GM23338 (cell line): ENCODE measurements around the gene C22orf23. TPM values are rescaled to one million over a fixed set of nuclear protein-coding genes. Genes with fewer than 3 reads are reported as not detected.

Source experiments
- ATAC-seq: fragments of 200-7000 bp; cut with Tn5 transposase; 3 replicates; pipeline ENCODE4 v1.9.1; 2020
- DNase-seq: peaks from one replicate; pipeline ENCODE4 v3.0.0-alpha.2; 2015; ENCODE audit warnings: low spot score
- H2AFZ ChIP-seq: fragments of 200-600 bp; sonication (generic); 2 replicates; pipeline ENCODE4 v1.8.0; 2016; ENCODE audit warnings: antibody characterized with exemption, mild to moderate bottlenecking, moderate library complexity
- H3F3A ChIP-seq: fragments of 200-600 bp; sonication (generic); replicated peaks from 2 replicates; pipeline ENCODE4 v1.8.0; 2017; ENCODE audit warnings: antibody characterized with exemption, mixed run types, low read depth
- H3K27ac ChIP-seq: fragments of 200-600 bp; sonication (generic); 2 replicates; pipeline ENCODE4 v1.6.1; 2016; ENCODE audit warnings: low read depth
- H3K27me3 ChIP-seq: fragments of 200-600 bp; sonication (generic); 2 replicates; pipeline ENCODE4 v1.8.0; 2016; ENCODE audit warnings: mild to moderate bottlenecking, mixed run types, moderate library complexity; ENCODE audit not compliant: insufficient read depth
- H3K36me3 ChIP-seq: fragments of 200-600 bp; sonication (generic); 2 replicates; pipeline ENCODE4 v1.8.0; 2016; ENCODE audit warnings: mild to moderate bottlenecking; ENCODE audit not compliant: insufficient read depth
- H3K4me1 ChIP-seq: fragments of 200-600 bp; sonication (generic); 2 replicates; pipeline ENCODE4 v1.8.0; 2016; ENCODE audit warnings: mild to moderate bottlenecking, moderate library complexity; ENCODE audit not compliant: insufficient read depth
- H3K4me2 ChIP-seq: fragments of 200-600 bp; sonication (generic); 2 replicates; pipeline ENCODE4 v1.7.1; 2017; ENCODE audit warnings: mixed run types
- H3K4me3 ChIP-seq: fragments of 200-600 bp; sonication (generic); 2 replicates; pipeline ENCODE4 v1.6.1; 2016; ENCODE audit warnings: mixed run types
- H3K79me2 ChIP-seq: fragments of 200-600 bp; sonication (generic); replicated peaks from 2 replicates; pipeline ENCODE4 v1.8.0; 2017; ENCODE audit warnings: mild to moderate bottlenecking; ENCODE audit not compliant: insufficient read depth
- H3K9me2 ChIP-seq: fragments of 200-600 bp; sonication (generic); 2 replicates; pipeline ENCODE4 v1.8.0; 2017; ENCODE audit not compliant: insufficient read depth
- H4K20me1 ChIP-seq: fragments of 200-600 bp; sonication (generic); replicated peaks from 2 replicates; pipeline ENCODE4 v1.8.0; 2017; ENCODE audit warnings: mild to moderate bottlenecking; ENCODE audit not compliant: insufficient read depth
- H3K27ac Mint-ChIP-seq: 2 replicates; pipeline ENCODE4 v1.8.0; 2020; ENCODE audit warnings: inconsistent platforms, mild to moderate bottlenecking, moderate library complexity, mixed read lengths
- H3K27me3 Mint-ChIP-seq: 3 replicates; pipeline ENCODE4 v1.8.0; 2022; ENCODE audit warnings: low read depth, mild to moderate bottlenecking, moderate library complexity, mixed read lengths, inconsistent platforms; ENCODE audit not compliant: insufficient read depth, poor library complexity
- H3K36me3 Mint-ChIP-seq: 3 replicates; pipeline ENCODE4 v1.8.0; 2021; ENCODE audit warnings: low read depth, mild to moderate bottlenecking, inconsistent platforms, moderate library complexity, mixed read lengths
- H3K4me1 Mint-ChIP-seq: 3 replicates; pipeline ENCODE4 v1.8.0; 2020; ENCODE audit warnings: mild to moderate bottlenecking, inconsistent platforms, mixed read lengths
- H3K4me3 Mint-ChIP-seq: 3 replicates; pipeline ENCODE4 v1.8.0; 2021; ENCODE audit warnings: moderate library complexity, mild to moderate bottlenecking, inconsistent platforms, mixed read lengths
- H3K9me3 Mint-ChIP-seq: 3 replicates; pipeline ENCODE4 v1.8.0; 2020; ENCODE audit warnings: moderate library complexity, mild to moderate bottlenecking, inconsistent platforms, mixed read lengths
- CREB1 ChIP-seq: fragments of 250-450 bp; sonication (Bioruptor Pico); IDR thresholded peaks from 2 replicates; pipeline ENCODE4 v1.5.0; 2020; ENCODE audit warnings: low read depth, mild to moderate bottlenecking, moderate library complexity
- EZH2 ChIP-seq: fragments of 200-600 bp; sonication (generic); IDR thresholded peaks from one replicate; pipeline ENCODE4 v1.8.0; 2017; ENCODE audit warnings: antibody characterized with exemption, mild to moderate bottlenecking, low read depth; ENCODE audit not compliant: unreplicated experiment
- EZH2phosphoT487 ChIP-seq: fragments of 200-600 bp; sonication (generic); IDR thresholded peaks from one replicate; pipeline ENCODE4 v1.8.1; 2018; ENCODE audit warnings: antibody characterized with exemption; ENCODE audit not compliant: unreplicated experiment
- JUNB ChIP-seq: IDR thresholded peaks from one replicate; pipeline ENCODE4 v1.6.1; 2016; ENCODE audit warnings: antibody characterized with exemption; ENCODE audit not compliant: unreplicated experiment
- NANOG ChIP-seq: IDR thresholded peaks from 2 replicates; pipeline ENCODE4 v1.6.1; 2016; ENCODE audit warnings: antibody characterized with exemption, borderline replicate concordance
- POLR2AphosphoS5 ChIP-seq: IDR thresholded peaks from 2 replicates; pipeline ENCODE4 v1.6.1; 2016; ENCODE audit warnings: antibody characterized with exemption, low read depth
- STAT1 ChIP-seq: IDR thresholded peaks from one replicate; pipeline ENCODE4 v1.6.1; 2016; ENCODE audit warnings: antibody characterized with exemption; ENCODE audit not compliant: unreplicated experiment
- ZNF114 ChIP-seq: fragments of 250-450 bp; sonication (Bioruptor Pico); IDR thresholded peaks from 2 replicates; pipeline ENCODE4 v1.5.0; 2020; ENCODE audit warnings: mild to moderate bottlenecking, moderate library complexity
- ZNF331 ChIP-seq: fragments of 250-450 bp; sonication (Bioruptor Pico); IDR thresholded peaks from 2 replicates; pipeline ENCODE4 v1.5.0; 2020; ENCODE audit warnings: low read depth, mild to moderate bottlenecking, moderate library complexity
- polyA plus RNA-seq: library from polyadenylated mRNA; unstranded; fragments of >200 nt; fragmentation: Nextera tagmentation; extraction: Ambion mirVana; gene quantifications from 2 replicates; pipeline ENCODE4 v1.2.1, GENCODE V29; 2016
- total RNA-seq: library from RNA; depleted of rRNA; stranded (reverse); fragments of >200 nt; shearing (Covaris generic); gene quantifications from 2 replicates; pipeline ENCODE4 v1.2.3, GENCODE V29; 2014
- TF ChIP-seq, protein P1 (sequence below): IDR thresholded peaks from one replicate; pipeline ENCODE4 v1.6.1; 2018; ENCODE audit warnings: antibody characterized with exemption; ENCODE audit not compliant: unreplicated experiment
- TF ChIP-seq, protein P2 (sequence below), 2 experiments: fragments of 200-600 bp in 1 of 2; sonication (generic) in 1 of 2; conservative IDR thresholded peaks; 2 replicates each; pipeline versions ENCODE4 v1.5.1 to v1.6.1; 2016 to 2017; ENCODE audit warnings: antibody characterized with exemption in 2 of 2, low read depth in 2 of 2, mild to moderate bottlenecking in 2 of 2, moderate library complexity in 1 of 2
- TF ChIP-seq, protein P3 (sequence below): IDR thresholded peaks from 2 replicates; pipeline ENCODE4 v1.6.1; 2016; ENCODE audit warnings: antibody characterized with exemption
- TF ChIP-seq, protein P4 (sequence below): fragments of 250-450 bp; sonication (Bioruptor Pico); IDR thresholded peaks from 2 replicates; pipeline ENCODE4 v1.5.0; 2020; ENCODE audit warnings: mild to moderate bottlenecking, moderate library complexity

C22orf23 gene
- total and polyA plus RNA-seq, 2 experiments from 2014 or later = 0.38 TPM; not detected in 1

DNA sequence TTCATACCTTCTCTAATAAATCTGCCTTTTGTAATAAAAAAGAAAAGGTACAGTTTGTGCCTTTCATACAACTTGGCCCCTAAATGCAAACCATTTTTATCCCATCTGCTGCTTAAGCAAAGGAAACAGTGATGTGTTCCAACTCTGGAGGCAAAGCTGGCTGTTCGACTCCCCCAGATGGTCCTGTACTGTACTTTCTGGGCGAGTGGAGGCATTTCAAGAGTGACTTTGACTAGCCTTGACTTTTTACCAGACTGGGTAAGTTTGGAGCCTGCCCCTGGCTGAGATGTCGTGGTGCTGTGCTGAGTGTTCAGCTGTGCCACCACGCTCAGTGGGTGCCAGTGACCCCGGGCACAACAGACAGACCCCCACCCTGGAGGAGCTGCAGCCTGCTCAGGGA, 37.1 kb downstream of the C22orf23 start:
- Mint-ChIP-seq H3K9me3 (no peaks in the 10 kb centered on the region), H3K36me3 (peaks cover 15% of the 10 kb centered on the region; the same call in 2 of the 3 replicates), H3K4me3 (no peak overlapping the region), H3K27me3 (peaks cover 3% of the 10 kb centered on the region), H3K4me1 (peaks cover 6% of the 10 kb centered on the region), H3K27ac (no peak overlapping the region)
- Histone ChIP-seq H3K4me1 (peaks cover 2% of the 10 kb centered on the region), H3K4me3 (no peak overlapping the region), H3K27ac (no peak overlapping the region), H2AFZ (no peak overlapping the region), H3K27me3 (no peaks in the 10 kb centered on the region), H3F3A (no peaks in the 10 kb centered on the region), H3K36me3 (no peaks in the 10 kb centered on the region), H3K9me2 (no peaks in the 10 kb centered on the region), H4K20me1 (no peaks in the 10 kb centered on the region), H3K79me2 (no peaks in the 10 kb centered on the region), H3K4me2 (no peak overlapping the region)
- ATAC-seq (no peak), DNase-seq (no peak)
- no peak for TF ChIP-seq ZNF114
- TF ChIP-seq, protein P1, sequence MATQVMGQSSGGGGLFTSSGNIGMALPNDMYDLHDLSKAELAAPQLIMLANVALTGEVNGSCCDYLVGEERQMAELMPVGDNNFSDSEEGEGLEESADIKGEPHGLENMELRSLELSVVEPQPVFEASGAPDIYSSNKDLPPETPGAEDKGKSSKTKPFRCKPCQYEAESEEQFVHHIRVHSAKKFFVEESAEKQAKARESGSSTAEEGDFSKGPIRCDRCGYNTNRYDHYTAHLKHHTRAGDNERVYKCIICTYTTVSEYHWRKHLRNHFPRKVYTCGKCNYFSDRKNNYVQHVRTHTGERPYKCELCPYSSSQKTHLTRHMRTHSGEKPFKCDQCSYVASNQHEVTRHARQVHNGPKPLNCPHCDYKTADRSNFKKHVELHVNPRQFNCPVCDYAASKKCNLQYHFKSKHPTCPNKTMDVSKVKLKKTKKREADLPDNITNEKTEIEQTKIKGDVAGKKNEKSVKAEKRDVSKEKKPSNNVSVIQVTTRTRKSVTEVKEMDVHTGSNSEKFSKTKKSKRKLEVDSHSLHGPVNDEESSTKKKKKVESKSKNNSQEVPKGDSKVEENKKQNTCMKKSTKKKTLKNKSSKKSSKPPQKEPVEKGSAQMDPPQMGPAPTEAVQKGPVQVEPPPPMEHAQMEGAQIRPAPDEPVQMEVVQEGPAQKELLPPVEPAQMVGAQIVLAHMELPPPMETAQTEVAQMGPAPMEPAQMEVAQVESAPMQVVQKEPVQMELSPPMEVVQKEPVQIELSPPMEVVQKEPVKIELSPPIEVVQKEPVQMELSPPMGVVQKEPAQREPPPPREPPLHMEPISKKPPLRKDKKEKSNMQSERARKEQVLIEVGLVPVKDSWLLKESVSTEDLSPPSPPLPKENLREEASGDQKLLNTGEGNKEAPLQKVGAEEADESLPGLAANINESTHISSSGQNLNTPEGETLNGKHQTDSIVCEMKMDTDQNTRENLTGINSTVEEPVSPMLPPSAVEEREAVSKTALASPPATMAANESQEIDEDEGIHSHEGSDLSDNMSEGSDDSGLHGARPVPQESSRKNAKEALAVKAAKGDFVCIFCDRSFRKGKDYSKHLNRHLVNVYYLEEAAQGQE = no peak
- TF ChIP-seq, protein P2, sequence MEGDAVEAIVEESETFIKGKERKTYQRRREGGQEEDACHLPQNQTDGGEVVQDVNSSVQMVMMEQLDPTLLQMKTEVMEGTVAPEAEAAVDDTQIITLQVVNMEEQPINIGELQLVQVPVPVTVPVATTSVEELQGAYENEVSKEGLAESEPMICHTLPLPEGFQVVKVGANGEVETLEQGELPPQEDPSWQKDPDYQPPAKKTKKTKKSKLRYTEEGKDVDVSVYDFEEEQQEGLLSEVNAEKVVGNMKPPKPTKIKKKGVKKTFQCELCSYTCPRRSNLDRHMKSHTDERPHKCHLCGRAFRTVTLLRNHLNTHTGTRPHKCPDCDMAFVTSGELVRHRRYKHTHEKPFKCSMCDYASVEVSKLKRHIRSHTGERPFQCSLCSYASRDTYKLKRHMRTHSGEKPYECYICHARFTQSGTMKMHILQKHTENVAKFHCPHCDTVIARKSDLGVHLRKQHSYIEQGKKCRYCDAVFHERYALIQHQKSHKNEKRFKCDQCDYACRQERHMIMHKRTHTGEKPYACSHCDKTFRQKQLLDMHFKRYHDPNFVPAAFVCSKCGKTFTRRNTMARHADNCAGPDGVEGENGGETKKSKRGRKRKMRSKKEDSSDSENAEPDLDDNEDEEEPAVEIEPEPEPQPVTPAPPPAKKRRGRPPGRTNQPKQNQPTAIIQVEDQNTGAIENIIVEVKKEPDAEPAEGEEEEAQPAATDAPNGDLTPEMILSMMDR (conservative IDR thresholded peaks at IDR 0.05; ENCODE audit: low read depth in 2 of 2) = no peak
- no peak for TF ChIP-seq POLR2AphosphoS5
- no peak for TF ChIP-seq ZNF331 (CRISPR knock-in tag)
- TF ChIP-seq, protein P3, sequence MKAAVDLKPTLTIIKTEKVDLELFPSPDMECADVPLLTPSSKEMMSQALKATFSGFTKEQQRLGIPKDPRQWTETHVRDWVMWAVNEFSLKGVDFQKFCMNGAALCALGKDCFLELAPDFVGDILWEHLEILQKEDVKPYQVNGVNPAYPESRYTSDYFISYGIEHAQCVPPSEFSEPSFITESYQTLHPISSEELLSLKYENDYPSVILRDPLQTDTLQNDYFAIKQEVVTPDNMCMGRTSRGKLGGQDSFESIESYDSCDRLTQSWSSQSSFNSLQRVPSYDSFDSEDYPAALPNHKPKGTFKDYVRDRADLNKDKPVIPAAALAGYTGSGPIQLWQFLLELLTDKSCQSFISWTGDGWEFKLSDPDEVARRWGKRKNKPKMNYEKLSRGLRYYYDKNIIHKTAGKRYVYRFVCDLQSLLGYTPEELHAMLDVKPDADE = no peak
- TF ChIP-seq CREB1 (CRISPR knock-in tag) = no peak
- TF ChIP-seq EZH2 = no peak
- TF ChIP-seq STAT1 = no peak
- no peak for TF ChIP-seq NANOG
- TF ChIP-seq EZH2phosphoT487 = no peak
- no peak for TF ChIP-seq JUNB
- TF ChIP-seq, protein P4, sequence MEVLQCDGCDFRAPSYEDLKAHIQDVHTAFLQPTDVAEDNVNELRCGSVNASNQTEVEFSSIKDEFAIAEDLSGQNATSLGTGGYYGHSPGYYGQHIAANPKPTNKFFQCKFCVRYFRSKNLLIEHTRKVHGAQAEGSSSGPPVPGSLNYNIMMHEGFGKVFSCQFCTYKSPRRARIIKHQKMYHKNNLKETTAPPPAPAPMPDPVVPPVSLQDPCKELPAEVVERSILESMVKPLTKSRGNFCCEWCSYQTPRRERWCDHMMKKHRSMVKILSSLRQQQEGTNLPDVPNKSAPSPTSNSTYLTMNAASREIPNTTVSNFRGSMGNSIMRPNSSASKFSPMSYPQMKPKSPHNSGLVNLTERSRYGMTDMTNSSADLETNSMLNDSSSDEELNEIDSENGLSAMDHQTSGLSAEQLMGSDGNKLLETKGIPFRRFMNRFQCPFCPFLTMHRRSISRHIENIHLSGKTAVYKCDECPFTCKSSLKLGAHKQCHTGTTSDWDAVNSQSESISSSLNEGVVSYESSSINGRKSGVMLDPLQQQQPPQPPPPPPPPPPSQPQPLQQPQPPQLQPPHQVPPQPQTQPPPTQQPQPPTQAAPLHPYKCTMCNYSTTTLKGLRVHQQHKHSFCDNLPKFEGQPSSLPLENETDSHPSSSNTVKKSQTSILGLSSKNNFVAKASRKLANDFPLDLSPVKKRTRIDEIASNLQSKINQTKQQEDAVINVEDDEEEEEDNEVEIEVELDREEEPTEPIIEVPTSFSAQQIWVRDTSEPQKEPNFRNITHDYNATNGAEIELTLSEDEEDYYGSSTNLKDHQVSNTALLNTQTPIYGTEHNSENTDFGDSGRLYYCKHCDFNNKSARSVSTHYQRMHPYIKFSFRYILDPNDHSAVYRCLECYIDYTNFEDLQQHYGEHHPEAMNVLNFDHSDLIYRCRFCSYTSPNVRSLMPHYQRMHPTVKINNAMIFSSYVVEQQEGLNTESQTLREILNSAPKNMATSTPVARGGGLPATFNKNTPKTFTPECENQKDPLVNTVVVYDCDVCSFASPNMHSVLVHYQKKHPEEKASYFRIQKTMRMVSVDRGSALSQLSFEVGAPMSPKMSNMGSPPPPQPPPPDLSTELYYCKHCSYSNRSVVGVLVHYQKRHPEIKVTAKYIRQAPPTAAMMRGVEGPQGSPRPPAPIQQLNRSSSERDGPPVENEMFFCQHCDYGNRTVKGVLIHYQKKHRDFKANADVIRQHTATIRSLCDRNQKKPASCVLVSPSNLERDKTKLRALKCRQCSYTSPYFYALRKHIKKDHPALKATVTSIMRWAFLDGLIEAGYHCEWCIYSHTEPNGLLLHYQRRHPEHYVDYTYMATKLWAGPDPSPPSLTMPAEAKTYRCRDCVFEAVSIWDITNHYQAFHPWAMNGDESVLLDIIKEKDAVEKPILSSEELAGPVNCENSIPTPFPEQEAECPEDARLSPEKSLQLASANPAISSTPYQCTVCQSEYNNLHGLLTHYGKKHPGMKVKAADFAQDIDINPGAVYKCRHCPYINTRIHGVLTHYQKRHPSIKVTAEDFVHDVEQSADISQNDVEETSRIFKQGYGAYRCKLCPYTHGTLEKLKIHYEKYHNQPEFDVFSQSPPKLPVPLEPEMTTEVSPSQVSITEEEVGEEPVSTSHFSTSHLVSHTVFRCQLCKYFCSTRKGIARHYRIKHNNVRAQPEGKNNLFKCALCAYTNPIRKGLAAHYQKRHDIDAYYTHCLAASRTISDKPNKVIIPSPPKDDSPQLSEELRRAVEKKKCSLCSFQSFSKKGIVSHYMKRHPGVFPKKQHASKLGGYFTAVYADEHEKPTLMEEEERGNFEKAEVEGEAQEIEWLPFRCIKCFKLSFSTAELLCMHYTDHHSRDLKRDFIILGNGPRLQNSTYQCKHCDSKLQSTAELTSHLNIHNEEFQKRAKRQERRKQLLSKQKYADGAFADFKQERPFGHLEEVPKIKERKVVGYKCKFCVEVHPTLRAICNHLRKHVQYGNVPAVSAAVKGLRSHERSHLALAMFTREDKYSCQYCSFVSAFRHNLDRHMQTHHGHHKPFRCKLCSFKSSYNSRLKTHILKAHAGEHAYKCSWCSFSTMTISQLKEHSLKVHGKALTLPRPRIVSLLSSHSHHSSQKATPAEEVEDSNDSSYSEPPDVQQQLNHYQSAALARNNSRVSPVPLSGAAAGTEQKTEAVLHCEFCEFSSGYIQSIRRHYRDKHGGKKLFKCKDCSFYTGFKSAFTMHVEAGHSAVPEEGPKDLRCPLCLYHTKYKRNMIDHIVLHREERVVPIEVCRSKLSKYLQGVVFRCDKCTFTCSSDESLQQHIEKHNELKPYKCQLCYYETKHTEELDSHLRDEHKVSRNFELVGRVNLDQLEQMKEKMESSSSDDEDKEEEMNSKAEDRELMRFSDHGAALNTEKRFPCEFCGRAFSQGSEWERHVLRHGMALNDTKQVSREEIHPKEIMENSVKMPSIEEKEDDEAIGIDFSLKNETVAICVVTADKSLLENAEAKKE (CRISPR knock-in tag) = no peak
